WTC11 (cell line): ENCODE results near the gene ANKRD37. TPM values are rescaled to one million over a fixed set of nuclear protein-coding genes. Genes with fewer than 3 reads are reported as not detected.

ENCODE experiments used
- ATAC-seq: fragments of 200-7000 bp; cut with Tn5 transposase; 2 replicates; pipeline ENCODE4 v1.10.0; 2021; ENCODE audit warnings: mild to moderate bottlenecking, moderate library complexity
- CTCF ChIA-PET: fragments of 300-600 bp; sonication (Branson Sonifier 250); formaldehyde crosslinking; loops from one replicate; lab custom pipeline; 2021; ENCODE audit warnings: antibody characterized with exemption; lab: Charles Lee
- POLR2A ChIA-PET: fragments of 350-600 bp; sonication (Branson Sonifier 250); formaldehyde crosslinking; loops from one replicate; lab custom pipeline; 2021; ENCODE audit warnings: antibody characterized with exemption; lab: Charles Lee
- DNase-seq: peaks from one replicate; pipeline ENCODE4 v3.0.0; 2021; ENCODE audit warnings: low spot score
- H3K27ac Mint-ChIP-seq: 2 replicates; pipeline ENCODE4 v1.8.0; 2021; ENCODE audit warnings: mixed read lengths
- H3K27me3 Mint-ChIP-seq: 2 replicates; pipeline ENCODE4 v1.8.0; 2021; ENCODE audit warnings: low read depth, mild to moderate bottlenecking, moderate library complexity, mixed read lengths
- H3K36me3 Mint-ChIP-seq: 2 replicates; pipeline ENCODE4 v1.8.0; 2021; ENCODE audit warnings: mixed read lengths
- H3K4me1 Mint-ChIP-seq: 2 replicates; pipeline ENCODE4 v1.8.0; 2022; ENCODE audit warnings: mixed read lengths
- H3K4me3 Mint-ChIP-seq: 2 replicates; pipeline ENCODE4 v1.8.0; 2021; ENCODE audit warnings: mild to moderate bottlenecking, moderate library complexity, mixed read lengths
- H3K9me3 Mint-ChIP-seq: 2 replicates; pipeline ENCODE4 v1.8.0; 2021; ENCODE audit warnings: mixed read lengths
- AR ChIP-seq: fragments of 250-450 bp; sonication (Bioruptor Pico); IDR thresholded peaks from 2 replicates; pipeline ENCODE4 v1.9.0; 2021; ENCODE audit warnings: mild to moderate bottlenecking
- ATF2 ChIP-seq: sonication (generic); formaldehyde crosslinking; IDR thresholded peaks from 2 replicates; pipeline ENCODE4 v1.8.1; 2022; ENCODE audit warnings: low read depth, missing genetic modification reagents, borderline replicate concordance
- CBFB ChIP-seq: sonication (generic); formaldehyde crosslinking; IDR thresholded peaks from 2 replicates; pipeline ENCODE4 v1.8.1; 2022; ENCODE audit warnings: mild to moderate bottlenecking, low read depth, missing genetic modification reagents
- GABPB1 ChIP-seq: sonication (generic); formaldehyde crosslinking; IDR thresholded peaks from 2 replicates; pipeline ENCODE4 v1.8.1; 2023; ENCODE audit warnings: mild to moderate bottlenecking, missing genetic modification reagents
- HMGA2 ChIP-seq: fragments of 250-450 bp; sonication (Bioruptor Pico); IDR thresholded peaks from 2 replicates; pipeline ENCODE4 v1.4.0; 2021; ENCODE audit warnings: mild to moderate bottlenecking, moderate library complexity
- MYBL2 ChIP-seq: sonication (generic); formaldehyde crosslinking; IDR thresholded peaks from 2 replicates; pipeline ENCODE4 v1.8.1; 2023; ENCODE audit warnings: mild to moderate bottlenecking, moderate library complexity, missing genetic modification reagents
- NFYB ChIP-seq: sonication (generic); formaldehyde crosslinking; conservative IDR thresholded peaks from 2 replicates; pipeline ENCODE4 v1.8.0; 2022; ENCODE audit warnings: low read depth, missing genetic modification reagents
- NR1H2 ChIP-seq: sonication (generic); formaldehyde crosslinking; IDR thresholded peaks from 2 replicates; pipeline ENCODE4 v1.9.0; 2021; ENCODE audit warnings: mild to moderate bottlenecking, moderate library complexity, missing genetic modification reagents
- PRRX2 ChIP-seq: fragments of 250-450 bp; sonication (Bioruptor Pico); IDR thresholded peaks from 2 replicates; pipeline ENCODE4 v1.8.0; 2021; ENCODE audit warnings: mild to moderate bottlenecking
- RELA ChIP-seq: sonication (generic); formaldehyde crosslinking; IDR thresholded peaks from 2 replicates; pipeline ENCODE4 v1.8.1; 2022; ENCODE audit warnings: missing genetic modification reagents, mild to moderate bottlenecking, borderline replicate concordance
- SMAD4 ChIP-seq: sonication (generic); formaldehyde crosslinking; IDR thresholded peaks from 2 replicates; pipeline ENCODE4 v1.8.0; 2022; ENCODE audit warnings: mild to moderate bottlenecking, missing genetic modification reagents
- ZMAT4 ChIP-seq: fragments of 250-450 bp; sonication (Bioruptor Pico); IDR thresholded peaks from 2 replicates; pipeline ENCODE4 v1.9.0; 2021; ENCODE audit warnings: mild to moderate bottlenecking
- ZNF138 ChIP-seq: sonication (generic); formaldehyde crosslinking; conservative IDR thresholded peaks from 2 replicates; pipeline ENCODE4 v1.8.1; 2022; ENCODE audit warnings: mild to moderate bottlenecking, moderate library complexity, missing genetic modification reagents
- ZNF317 ChIP-seq: sonication (generic); formaldehyde crosslinking; IDR thresholded peaks from 2 replicates; pipeline ENCODE4 v1.8.1; 2023; ENCODE audit warnings: low read depth, mild to moderate bottlenecking, moderate library complexity, missing genetic modification reagents, borderline replicate concordance
- ZNF416 ChIP-seq: fragments of 250-450 bp; sonication (Bioruptor Pico); IDR thresholded peaks from 2 replicates; pipeline ENCODE4 v1.9.0; 2021; ENCODE audit warnings: mild to moderate bottlenecking, inconsistent platforms
- ZNF423 ChIP-seq: fragments of 250-450 bp; sonication (Bioruptor Pico); IDR thresholded peaks from 2 replicates; pipeline ENCODE4 v2.1.2; 2022; ENCODE audit warnings: mild to moderate bottlenecking, moderate library complexity
- ZNF425 ChIP-seq: fragments of 250-450 bp; sonication (Bioruptor Pico); conservative IDR thresholded peaks from 2 replicates; pipeline ENCODE4 v1.9.0; 2021; ENCODE audit warnings: mild to moderate bottlenecking
- ZNF512 ChIP-seq: sonication (generic); formaldehyde crosslinking; IDR thresholded peaks from 2 replicates; pipeline ENCODE4 v1.8.1; 2022; ENCODE audit warnings: missing genetic modification reagents, borderline replicate concordance
- total RNA-seq: library from RNA; stranded (reverse); gene quantifications from 3 replicates; pipeline ENCODE4 v1.2.3, GENCODE V29; 2021

ANKRD37 gene
- total RNA-seq, 1 experiment from 2014 or later, result 3.0 TPM

- H3K4me1 Mint-ChIP-seq, result no peaks in the 10 kb centered on the region
- H3K27me3 Mint-ChIP-seq, result no peaks in the 10 kb centered on the region
- H3K36me3 Mint-ChIP-seq, result no peaks in the 10 kb centered on the region
- ChIA-PET CTCF (no interaction called here), POLR2A (no interaction called here)
- H3K9me3 Mint-ChIP-seq, result no peaks in the 10 kb centered on the region
- ATAC-seq (no peak), DNase-seq (no peak)
- no peak overlapping the region for H3K27ac Mint-ChIP-seq
- no peak overlapping the region for H3K4me3 Mint-ChIP-seq
- TF ChIP-seq HMGA2 (CRISPR knock-in tag) (no peak), ZNF425 (CRISPR knock-in tag) (no peak), ZMAT4 (CRISPR knock-in tag) (no peak), SMAD4 (CRISPR knock-in tag) (no peak), ZNF138 (no peak), ZNF423 (CRISPR knock-in tag) (no peak), AR (no peak), ZNF317 (CRISPR knock-in tag) (no peak), ZNF512 (no peak), NFYB (CRISPR knock-in tag) (no peak), RELA (CRISPR knock-in tag) (no peak), ATF2 (CRISPR knock-in tag) (no peak), GABPB1 (CRISPR knock-in tag) (no peak), CBFB (CRISPR knock-in tag) (no peak), MYBL2 (CRISPR knock-in tag) (no peak), NR1H2 (CRISPR knock-in tag) (no peak), ZNF416 (CRISPR knock-in tag) (no peak)
These were observed 41.2 kb downstream of the ANKRD37 start for GRCh38 chr4:185437809-185438208.

- ChIA-PET CTCF (interaction anchor here (1.2 kb wide), 1 partner anchor 597 kb away, joined by 3 read pairs; no protein-coding TSS in a partner anchor), POLR2A (no interaction called here)
- ATAC-seq, result no peak
- no peak overlapping the region for H3K4me3 Mint-ChIP-seq
- no peaks in the 10 kb centered on the region for H3K9me3 Mint-ChIP-seq
- no peak for TF ChIP-seq PRRX2 (CRISPR knock-in tag)
- peak; percentile 97 for TF ChIP-seq HMGA2 (CRISPR knock-in tag)
- TF ChIP-seq, all 79 proteins: peak for 1
- H3K4me1 Mint-ChIP-seq, result no peaks in the 10 kb centered on the region
- no peak overlapping the region for H3K27ac Mint-ChIP-seq
- no peaks in the 10 kb centered on the region for H3K27me3 Mint-ChIP-seq
- no peaks in the 10 kb centered on the region for H3K36me3 Mint-ChIP-seq
- DNase-seq, result no peak
These were observed 44.8 kb downstream of the ANKRD37 start for GRCh38 chr4:185441479-185441878.
